ENCODE measurements around the gene ZNF695.
A peak's percentile ranks its signal among the peaks of the same experiment; 100 is the strongest.

- TF ChIP-seq CTCF (conservative IDR thresholded peaks at IDR 0.05; ENCODE audit: low read length) (0 out of 2 replicates have a peak, but pooled peaks have one; percentile 20), EZH2phosphoT487 (IDR thresholded peaks at IDR 0.05; ENCODE audit: borderline replicate concordance) (no peak)
Measured at GRCh38 chr1:247043406-247043805, 35.5 kb upstream of the ZNF695 start.
